NT2/D1 (cell line): ENCODE results near the gene CYB5A.

Experiments
- DNase-seq: peaks from one replicate; pipeline ENCODE4 v3.0.0-alpha.2; 2011; ENCODE audit warnings: low read depth, low spot score
- H3K27me3 ChIP-seq: 2 replicates; pipeline ENCODE4 v1.6.0; 2011; ENCODE audit warnings: mild to moderate bottlenecking; ENCODE audit not compliant: insufficient read length, insufficient read depth
- H3K36me3 ChIP-seq: 2 replicates; pipeline ENCODE4 v1.6.1; 2011; ENCODE audit warnings: mild to moderate bottlenecking, low read length, mixed read lengths; ENCODE audit not compliant: insufficient read depth, insufficient read length
- H3K4me1 ChIP-seq: 2 replicates; pipeline ENCODE4 v1.5.1; 2011; ENCODE audit not compliant: insufficient read depth, insufficient read length
- H3K4me3 ChIP-seq: 2 replicates; pipeline ENCODE4 v1.5.1; 2011; ENCODE audit warnings: low read depth; ENCODE audit not compliant: insufficient read length
- H3K9ac ChIP-seq: 2 replicates; pipeline ENCODE4 v1.6.0; 2011; ENCODE audit warnings: low read depth; ENCODE audit not compliant: insufficient read length
- H3K9me3 ChIP-seq: 2 replicates; pipeline ENCODE4 v1.5.1; 2011; ENCODE audit warnings: mild to moderate bottlenecking, low read length; ENCODE audit not compliant: insufficient read depth
- SUZ12 ChIP-seq: IDR thresholded peaks from 2 replicates; pipeline ENCODE4 v1.6.1; 2011; ENCODE audit not compliant: insufficient read length, insufficient read depth; ENCODE audit errors: extremely low read depth
- YY1 ChIP-seq: IDR thresholded peaks from 2 replicates; pipeline ENCODE4 v1.6.1; 2011; ENCODE audit not compliant: insufficient read length, insufficient read depth
- ZNF274 ChIP-seq: IDR thresholded peaks from 2 replicates; pipeline ENCODE4 v1.6.1; 2011; ENCODE audit warnings: mild to moderate bottlenecking, low read depth, low read length

Gene CYB5A

DNA sequence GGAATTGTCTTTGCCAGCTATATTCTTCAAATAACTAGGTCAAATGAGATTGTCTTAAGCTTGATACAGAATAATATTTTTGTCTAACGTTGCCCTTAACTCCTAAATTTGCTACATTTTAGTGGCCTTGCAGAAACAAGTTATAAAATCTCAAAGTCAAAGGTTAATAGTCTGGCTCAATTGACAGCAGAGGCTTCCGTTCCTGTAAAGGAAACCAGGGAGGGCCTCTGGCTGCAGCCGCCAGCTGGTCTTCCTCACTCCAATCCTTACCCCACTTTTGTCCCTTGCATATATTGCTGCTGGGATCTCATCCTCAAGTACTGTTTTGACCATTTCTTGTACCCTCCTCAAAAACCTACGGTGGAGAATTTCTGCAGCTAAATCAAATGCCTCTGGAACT, 17.1 kb downstream of the CYB5A start:
- DNase-seq, result no peak
- H3K4me1 ChIP-seq, result no peaks in the 10 kb centered on the region
- peaks cover 3% of the 10 kb centered on the region for H3K36me3 ChIP-seq
- H3K9me3 ChIP-seq, result peaks cover 6% of the 10 kb centered on the region; the same call in 1 of the 2 replicates
- TF ChIP-seq YY1, result no peak
- no peak for TF ChIP-seq SUZ12
- TF ChIP-seq ZNF274, result no peak
- H3K4me3 ChIP-seq, result no peak overlapping the region
- no peaks in the 10 kb centered on the region for H3K27me3 ChIP-seq
- no peak overlapping the region for H3K9ac ChIP-seq

DNA sequence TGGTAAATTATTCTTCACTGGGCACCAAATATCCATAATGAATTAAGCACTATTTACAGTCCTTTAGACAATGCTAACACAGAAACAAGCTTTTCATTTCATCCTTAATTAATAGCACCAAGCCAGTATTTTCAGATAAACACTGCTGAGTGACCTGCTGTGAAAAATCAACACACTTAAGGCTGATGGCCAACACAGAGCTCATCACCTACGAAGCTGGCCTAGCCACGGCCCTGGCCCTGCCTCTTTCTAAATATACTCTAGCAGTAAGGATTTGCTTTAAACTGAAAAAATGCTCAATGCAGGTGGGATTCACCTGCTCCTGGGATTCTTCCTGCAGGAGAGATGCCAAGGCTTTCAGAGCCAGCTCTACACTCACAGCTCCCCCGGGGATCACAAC, 18.4 kb downstream of the CYB5A start:
- no peak overlapping the region for H3K4me3 ChIP-seq
- no peaks in the 10 kb centered on the region for H3K4me1 ChIP-seq
- no peak overlapping the region for H3K9ac ChIP-seq
- no peak for TF ChIP-seq ZNF274
- no peak for TF ChIP-seq YY1
- no peak for TF ChIP-seq SUZ12
- H3K36me3 ChIP-seq, result peaks cover 3% of the 10 kb centered on the region
- H3K27me3 ChIP-seq, result no peaks in the 10 kb centered on the region
- H3K9me3 ChIP-seq, result peaks cover 6% of the 10 kb centered on the region; the same call in 1 of the 2 replicates
- DNase-seq, result no peak

DNA sequence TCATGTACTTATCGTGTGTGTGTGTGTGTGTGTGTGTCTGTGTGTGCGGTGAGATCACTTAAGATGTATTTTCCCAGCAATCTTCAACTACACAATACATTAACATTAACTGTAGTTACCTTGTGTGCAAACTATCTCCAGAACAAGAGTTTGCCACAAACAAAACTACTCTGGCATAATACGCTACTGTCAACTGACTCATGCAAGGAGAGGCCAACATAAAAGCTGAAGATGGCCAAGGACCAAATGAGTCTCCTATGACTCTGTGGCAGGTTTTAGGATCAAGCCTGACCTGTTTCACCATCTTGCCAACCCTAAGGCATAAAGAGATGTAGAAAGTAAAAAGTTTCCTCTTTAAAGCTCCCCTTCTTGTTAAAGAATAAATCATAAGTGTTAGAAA, 20.1 kb downstream of the CYB5A start:
- Histone ChIP-seq H3K27me3 (no peaks in the 10 kb centered on the region), H3K4me3 (no peak overlapping the region), H3K9me3 (no peaks in the 10 kb centered on the region), H3K9ac (no peak overlapping the region), H3K36me3 (no peaks in the 10 kb centered on the region), H3K4me1 (no peaks in the 10 kb centered on the region)
- DNase-seq, result no peak
- TF ChIP-seq YY1 (no peak), ZNF274 (no peak)

DNA sequence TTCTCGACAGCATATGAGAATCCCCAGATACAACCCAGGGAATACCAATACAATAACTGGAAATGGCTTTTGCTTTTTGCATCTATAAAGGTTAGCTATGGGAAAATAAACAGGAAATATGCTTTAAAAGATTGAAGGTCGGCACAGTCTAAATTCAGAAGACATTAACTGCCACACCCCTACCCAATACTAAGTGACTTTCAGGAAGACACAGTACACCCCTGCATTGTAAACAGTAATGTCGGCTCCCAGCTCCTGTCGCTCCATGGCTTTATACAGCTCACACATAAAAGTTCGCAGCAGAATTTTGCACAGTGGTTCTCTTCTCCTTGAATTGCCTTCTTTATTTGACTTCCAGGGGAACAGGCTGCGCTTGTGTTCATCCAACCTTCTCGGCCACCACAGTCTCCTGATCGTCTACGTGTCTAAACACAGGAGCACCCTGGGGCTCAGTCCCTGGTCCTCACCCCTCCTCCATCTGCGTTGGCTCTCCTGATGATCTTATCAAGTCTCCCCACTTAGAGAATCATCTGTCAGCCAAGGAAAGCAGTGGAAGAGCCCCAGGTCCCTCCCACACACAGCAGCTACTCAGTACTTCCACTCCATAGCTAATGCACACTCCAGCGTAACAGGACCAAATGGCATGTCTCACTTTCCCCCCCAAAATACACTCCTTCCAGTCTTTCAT, 22.7 kb downstream of the CYB5A start:
- no peak for TF ChIP-seq SUZ12
- no peak for TF ChIP-seq ZNF274
- no peak for TF ChIP-seq YY1
- no peak overlapping the region for H3K4me3 ChIP-seq
- no peaks in the 10 kb centered on the region for H3K9me3 ChIP-seq
- no peaks in the 10 kb centered on the region for H3K27me3 ChIP-seq
- no peak overlapping the region for H3K9ac ChIP-seq
- DNase-seq, result no peak
- H3K4me1 ChIP-seq, result no peaks in the 10 kb centered on the region
- H3K36me3 ChIP-seq, result no peaks in the 10 kb centered on the region

DNA sequence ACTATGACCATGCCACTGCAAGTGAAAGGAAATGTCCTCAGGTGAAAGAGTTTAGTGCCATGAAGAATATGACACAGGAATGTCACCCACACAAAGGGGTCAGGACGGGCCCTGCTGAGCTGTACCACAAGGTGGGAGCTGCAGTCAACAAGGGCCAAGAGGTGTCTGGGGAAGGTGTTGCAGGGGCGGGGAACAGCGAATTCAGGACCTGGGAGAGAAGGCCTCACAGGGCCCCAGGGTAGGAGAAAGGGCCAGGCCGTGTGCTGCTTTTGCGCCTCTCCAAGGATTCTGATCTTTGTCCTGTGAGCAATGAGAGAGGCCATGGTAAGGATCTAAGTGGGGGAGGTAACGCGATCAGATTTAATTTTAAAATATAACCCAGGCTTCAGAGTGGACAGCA, 23.6 kb downstream of the CYB5A start:
- Histone ChIP-seq H3K4me3 (no peak overlapping the region), H3K27me3 (no peaks in the 10 kb centered on the region), H3K9ac (no peak overlapping the region), H3K36me3 (no peaks in the 10 kb centered on the region), H3K4me1 (no peaks in the 10 kb centered on the region), H3K9me3 (no peaks in the 10 kb centered on the region)
- TF ChIP-seq YY1, result no peak
- no peak for TF ChIP-seq SUZ12
- no peak for TF ChIP-seq ZNF274
- no peak for DNase-seq

DNA sequence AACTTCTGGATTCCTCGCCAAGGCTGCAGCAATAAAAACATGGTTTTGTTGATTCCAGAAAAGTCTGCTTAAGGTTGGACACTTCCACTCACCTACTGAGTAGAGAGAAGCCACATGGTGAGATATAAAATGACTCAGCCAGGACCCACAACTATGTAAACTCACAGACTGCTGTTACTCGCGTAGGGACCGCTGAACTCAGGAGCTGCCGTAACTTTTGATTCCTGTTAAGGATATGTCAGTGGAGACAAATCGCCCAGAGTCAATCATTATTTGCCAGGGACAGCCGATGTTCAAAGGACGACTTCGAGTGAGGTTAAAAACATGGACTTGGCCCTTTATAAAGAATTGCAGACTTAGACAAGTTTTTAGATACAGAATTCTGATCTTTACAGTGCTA, 25.6 kb downstream of the CYB5A start:
- TF ChIP-seq SUZ12 (no peak), YY1 (no peak), ZNF274 (no peak)
- H3K4me3 ChIP-seq, result no peak overlapping the region
- peaks cover 2% of the 10 kb centered on the region for H3K36me3 ChIP-seq
- no peak for DNase-seq
- H3K9ac ChIP-seq, result no peak overlapping the region
- H3K27me3 ChIP-seq, result no peaks in the 10 kb centered on the region
- no peaks in the 10 kb centered on the region for H3K4me1 ChIP-seq
- H3K9me3 ChIP-seq, result no peaks in the 10 kb centered on the region

DNA sequence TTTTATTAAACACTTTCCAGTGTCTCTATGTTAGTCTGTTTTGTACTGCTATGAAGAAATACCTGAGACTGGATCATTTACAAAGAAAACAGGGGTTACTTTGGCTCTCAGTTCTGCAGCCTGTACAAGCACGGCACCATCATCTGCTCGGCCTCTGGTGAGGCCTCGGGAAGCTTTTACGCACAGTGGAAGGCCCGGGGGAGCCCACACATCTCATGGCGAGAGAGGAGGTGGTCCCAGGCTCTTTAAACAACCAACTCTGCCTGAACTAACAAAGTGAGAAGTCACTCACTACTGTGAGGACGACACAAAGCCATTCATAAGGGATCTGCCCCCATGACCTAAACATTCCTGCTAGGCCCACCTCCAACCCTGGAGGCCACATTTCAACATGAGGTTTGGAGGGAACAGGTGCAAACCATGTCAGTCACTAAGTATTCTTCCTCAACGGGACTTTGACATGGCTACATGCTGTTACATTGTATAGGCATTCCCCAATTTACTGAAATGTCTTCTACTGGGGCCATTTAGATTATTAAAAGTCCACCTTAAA, 26.1 kb downstream of the CYB5A start:
- Histone ChIP-seq H3K9ac (no peak overlapping the region), H3K4me3 (no peak overlapping the region)
- no peak for DNase-seq

More for the DNA sequence above, 26.1 kb downstream of the CYB5A start:
- Histone ChIP-seq H3K36me3 (peaks cover 3% of the 10 kb centered on the region), H3K9me3 (no peaks in the 10 kb centered on the region), H3K4me1 (no peaks in the 10 kb centered on the region), H3K27me3 (no peaks in the 10 kb centered on the region)
- TF ChIP-seq YY1 (no peak), SUZ12 (no peak), ZNF274 (no peak)
